Measurements from ENCODE around the gene SIRT6.
"Not testable (repeated sequence)": the region's sequence is repeated elsewhere in the genome, so short reads cannot be mapped to it uniquely, and the experiment has no call there.

SIRT6 gene

DNA sequence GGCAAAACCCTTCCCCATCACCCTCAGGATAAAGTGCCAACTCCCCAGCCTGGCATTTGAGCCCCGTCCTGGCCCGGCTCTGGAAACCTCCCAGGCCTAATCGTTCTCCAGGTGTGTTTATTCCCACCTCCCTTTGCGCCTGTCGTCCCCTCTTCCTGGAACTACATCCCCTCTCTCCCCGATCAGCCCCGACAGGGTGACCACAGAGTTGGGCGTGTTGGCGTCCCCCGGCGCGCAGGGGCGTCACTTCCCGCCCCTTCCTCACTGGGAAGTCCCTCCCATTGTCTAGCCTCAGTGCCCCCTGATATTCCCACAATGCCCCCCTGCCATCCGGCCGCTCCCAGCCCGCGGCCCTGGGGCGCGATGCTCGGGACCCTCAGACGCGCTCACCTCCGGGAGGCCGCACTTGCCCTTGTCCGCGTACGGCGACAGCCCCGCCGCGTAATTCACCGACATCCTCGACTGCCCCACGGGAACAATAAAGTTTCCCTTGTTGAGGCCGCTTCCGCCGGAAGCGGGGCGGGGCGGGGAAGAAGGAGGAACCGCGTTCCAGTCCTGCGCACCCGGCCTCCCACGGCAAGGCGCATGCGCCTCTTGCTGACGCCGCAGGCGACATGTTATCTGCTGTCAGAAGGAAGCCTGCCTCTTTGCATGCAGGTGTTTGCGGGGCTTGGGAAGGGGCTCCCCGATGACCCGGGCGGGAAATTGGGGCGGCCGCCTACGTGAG is at the start of gene SIRT6, which contains the start of gene ANKRD24:
Gene SIRT6, minus strand, starts transcription at position 480 of the 727 bp plus-strand sequence. Its CDS starts 24 bp downstream, at position 456.
Gene ANKRD24, plus strand, starts transcription at position 606 of the 727 bp plus-strand sequence. CDS start 3,737 bp downstream, outside the sequence.
- peak; percentile 90 to 96 (median 92) for DNase-seq (ENCODE audit: low read depth in 2 of 3, low spot score in 1 of 3)

DNA sequence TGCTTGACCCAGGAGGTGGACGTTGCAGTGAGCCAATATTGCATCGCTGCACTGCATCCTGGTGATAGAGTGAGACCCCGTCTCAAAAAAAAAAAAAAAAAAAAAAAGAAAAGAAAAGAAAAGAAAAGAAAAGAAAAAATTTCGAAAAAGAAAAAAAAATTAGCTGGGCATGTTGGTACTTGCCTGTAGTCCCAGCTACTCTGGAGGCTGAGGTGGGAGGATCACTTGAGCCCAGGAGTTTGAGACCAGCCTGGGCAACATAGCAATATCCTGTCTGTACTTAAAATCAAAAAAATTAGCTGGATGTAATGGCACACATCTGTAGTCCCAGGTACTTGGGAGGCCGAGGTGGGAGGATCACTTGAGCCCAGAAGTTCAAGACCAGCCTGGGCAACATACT is 49.8 kb upstream of the SIRT6 start:
- DNase-seq (ENCODE audit: low read depth in 2 of 3, low spot score in 1 of 3) = not testable (repeated sequence)

DNA sequence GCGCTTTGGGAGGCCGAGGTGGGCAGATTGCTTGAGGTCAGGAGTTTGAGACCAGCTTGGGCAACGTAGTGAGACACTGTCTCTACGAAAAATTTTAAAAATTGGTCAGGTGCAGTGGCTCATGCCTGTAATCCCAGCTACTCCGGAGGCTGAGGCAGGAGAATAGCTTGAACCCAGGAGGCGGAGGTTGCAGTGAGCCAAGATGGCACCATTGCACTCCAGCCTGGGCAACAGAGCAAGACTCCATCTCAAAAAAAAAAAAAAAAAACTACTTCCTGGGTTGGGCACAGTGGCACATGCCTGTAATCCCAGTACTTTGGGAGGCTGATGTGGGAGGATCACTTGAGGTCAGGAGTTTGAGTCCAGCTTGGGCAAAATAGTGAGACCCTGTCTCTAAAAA is 49.2 kb upstream of the SIRT6 start:
- not testable (repeated sequence) for DNase-seq (ENCODE audit: low read depth in 2 of 3, low spot score in 1 of 3)

DNA sequence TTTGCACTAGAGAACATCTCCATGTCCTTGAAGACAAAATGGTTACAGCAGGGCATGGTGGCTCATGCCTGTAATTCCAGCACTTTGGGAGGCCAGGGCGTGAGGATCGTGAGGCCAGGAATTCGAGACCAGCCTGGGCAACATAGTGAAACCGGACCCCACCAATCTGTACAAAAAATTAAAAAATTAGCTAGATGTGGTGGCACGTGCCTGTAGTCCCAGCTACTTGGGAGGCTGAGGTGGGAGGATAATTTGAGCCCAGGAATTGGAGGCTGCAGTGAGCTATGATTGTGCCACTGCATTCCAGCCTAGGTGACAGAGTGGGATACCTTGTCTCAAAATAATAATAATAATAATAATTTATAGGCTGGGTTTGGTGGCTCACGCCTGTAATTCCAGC is 47.9 kb upstream of the SIRT6 start:
- not testable (repeated sequence) for DNase-seq (ENCODE audit: low read depth in 2 of 3, low spot score in 1 of 3)

DNA sequence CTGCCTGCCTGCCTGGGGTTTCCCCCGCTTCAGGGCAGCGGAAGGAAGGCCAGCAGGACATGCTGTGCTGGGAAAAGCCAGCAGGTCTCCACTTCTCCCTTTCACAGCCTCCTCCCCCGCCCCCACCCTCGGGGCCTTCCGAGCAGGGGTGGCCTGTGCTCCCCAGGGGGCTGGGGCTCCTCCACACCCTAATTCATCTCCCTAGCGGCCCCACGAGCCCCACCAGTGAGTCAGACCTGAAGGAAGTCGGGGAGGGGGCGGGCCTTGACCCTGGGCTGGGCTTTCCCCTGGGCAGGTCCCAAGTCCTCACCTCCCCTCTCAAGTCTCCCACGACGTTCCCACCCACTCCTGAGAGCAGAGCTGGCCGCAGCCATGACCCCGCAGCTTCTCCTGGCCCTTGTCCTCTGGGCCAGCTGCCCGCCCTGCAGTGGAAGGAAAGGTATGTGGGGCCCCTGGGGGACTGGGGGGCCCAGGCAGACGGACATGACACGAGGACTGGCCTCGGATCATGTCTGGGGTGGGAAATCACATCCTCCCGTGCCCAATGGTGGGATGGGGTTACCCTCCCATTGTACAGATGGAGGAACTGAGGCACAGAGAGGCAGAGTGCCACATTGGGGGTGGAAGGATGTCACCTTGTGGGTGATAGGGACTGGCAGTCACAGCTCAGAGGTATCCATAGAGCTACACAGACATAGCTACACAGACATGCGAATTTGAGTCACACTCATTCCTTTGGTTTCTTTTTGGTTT is 47.0 kb upstream of the SIRT6 start, which contains the start of gene EBI3:
Gene EBI3, plus strand, starts transcription at position 345 of the 753 bp plus-strand sequence. Its CDS starts 28 bp downstream, at position 373.
- peak; percentile 31 to 69 (median 52) for DNase-seq (ENCODE audit: low read depth in 2 of 3, low spot score in 1 of 3)

DNA sequence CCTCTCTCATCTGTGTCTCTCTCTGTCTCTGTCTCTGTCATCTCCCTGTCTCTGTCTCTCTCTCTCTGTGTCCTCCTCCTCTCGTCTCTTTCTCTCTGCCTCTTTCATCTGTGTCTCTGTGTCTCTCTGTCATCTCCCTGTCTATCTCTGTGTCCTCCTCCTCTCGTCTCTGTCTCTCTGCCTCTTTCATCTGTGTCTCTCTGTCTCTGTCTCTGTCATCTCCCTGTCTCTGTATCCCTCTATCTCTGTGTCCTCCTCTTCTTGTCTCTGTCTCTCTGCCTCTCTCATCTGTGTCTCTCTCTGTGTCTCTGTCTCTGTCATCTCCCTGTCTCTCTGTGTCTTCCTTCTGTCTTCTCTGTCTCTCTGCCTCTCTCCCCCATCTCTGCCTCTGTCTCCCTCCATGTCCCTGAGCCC is 46.4 kb upstream of the SIRT6 start:
- no peak for DNase-seq (ENCODE audit: low read depth in 2 of 3, low spot score in 1 of 3)

DNA sequence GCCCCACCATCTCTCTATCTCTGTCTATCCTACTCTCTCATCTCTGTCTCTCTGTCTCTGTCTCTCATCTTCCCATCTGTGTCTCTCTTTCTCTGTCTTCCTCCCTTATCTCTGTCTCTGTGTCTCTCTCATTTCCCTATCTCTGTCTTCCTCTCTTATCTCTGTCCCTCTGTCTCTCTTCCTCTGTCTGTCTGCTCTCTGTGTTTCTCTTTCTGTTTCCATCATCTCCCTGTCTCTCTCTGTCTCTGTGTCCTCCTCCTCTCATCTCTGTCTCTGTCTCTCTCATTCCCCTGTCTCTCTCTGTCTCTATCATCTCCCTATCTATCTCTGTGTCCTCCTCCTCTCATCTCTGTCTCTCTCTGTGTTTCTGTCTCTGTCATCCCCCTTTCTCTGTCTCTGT is 45.4 kb upstream of the SIRT6 start:
- no peak for DNase-seq (ENCODE audit: low read depth in 2 of 3, low spot score in 1 of 3)

DNA sequence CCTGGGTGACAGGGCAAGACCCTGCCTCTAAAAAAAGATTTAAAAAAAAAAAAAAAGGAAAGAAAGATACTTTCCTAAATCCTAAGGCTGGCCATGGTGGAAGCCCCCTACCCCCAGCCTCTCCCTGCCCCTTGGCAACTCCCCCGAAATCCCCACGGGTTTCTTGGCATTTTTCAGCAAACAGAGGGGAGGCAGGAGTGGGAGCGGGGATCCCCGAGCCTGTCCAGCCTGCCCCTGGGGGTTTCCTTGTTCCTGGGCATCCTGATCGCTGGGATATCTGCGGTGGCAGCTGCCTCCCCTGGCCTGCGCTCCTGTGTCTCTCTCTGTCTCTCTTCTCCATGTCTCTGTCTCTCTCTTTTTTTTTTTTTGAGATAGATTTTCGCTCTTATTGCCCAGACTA is 43.5 kb upstream of the SIRT6 start:
- DNase-seq (ENCODE audit: low read depth in 2 of 3, low spot score in 1 of 3) = no peak

DNA sequence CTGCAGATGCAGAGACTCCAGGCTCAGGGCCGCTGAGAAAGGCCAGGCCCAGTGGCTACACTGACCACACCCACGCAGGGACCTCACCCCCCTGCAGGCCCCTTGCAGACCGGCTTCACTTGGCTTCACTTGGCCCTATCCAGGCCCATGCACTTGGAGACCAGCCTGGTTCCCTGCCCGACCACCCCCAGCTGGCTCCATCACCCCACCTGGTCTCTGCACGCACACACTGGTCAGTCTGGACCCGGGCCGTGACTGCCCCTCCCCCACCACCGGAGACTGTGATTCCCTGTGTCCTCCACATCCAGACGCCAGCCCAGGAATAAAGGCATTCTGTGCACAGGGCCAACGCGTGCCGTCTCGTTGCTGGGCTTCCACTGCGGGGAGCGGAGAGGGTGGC is 42.1 kb upstream of the SIRT6 start:
- DNase-seq (ENCODE audit: low read depth in 2 of 3, low spot score in 1 of 3) = no peak

DNA sequence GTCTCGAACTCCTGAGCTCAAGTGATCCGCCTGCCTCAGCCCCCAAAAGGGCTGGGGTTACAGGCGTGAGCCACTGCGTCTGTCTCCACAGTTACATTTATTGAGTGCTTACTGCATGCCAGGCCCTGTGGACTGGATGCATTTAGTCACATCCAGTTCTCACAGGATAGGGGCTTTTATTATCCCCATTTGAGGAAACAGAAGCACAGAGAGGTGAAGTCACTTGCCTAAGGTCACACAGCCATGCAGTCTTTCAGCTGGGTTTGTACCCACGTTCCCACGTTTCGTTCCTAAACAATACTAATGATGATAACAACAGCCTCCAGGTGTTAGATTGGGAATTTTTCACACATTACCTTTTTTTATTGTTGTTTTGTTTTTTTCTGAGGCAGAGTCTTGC is 37.8 kb upstream of the SIRT6 start:
- DNase-seq (ENCODE audit: low read depth in 2 of 3, low spot score in 1 of 3) = no peak

DNA sequence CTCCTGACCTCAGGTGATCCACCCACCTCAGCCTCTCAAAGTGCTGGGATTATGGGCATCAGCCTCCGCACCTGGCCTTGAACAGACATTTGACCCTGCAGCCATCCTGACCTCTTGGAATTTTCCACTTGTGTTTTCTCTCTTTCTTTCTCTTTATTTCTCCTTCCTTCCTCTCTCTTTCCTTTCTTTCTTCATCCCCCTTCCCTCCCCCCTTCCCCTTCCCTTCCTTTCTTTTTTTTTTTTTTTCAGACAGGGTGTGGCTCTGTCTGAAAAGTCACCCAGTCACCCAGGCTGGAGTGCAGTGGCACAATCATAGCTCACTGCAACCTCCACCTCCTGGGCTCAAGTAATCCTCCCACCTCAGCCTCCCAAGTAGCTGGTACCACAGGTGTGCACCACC is 36.2 kb upstream of the SIRT6 start:
- DNase-seq (ENCODE audit: low read depth in 2 of 3, low spot score in 1 of 3) = not testable (repeated sequence)

DNA sequence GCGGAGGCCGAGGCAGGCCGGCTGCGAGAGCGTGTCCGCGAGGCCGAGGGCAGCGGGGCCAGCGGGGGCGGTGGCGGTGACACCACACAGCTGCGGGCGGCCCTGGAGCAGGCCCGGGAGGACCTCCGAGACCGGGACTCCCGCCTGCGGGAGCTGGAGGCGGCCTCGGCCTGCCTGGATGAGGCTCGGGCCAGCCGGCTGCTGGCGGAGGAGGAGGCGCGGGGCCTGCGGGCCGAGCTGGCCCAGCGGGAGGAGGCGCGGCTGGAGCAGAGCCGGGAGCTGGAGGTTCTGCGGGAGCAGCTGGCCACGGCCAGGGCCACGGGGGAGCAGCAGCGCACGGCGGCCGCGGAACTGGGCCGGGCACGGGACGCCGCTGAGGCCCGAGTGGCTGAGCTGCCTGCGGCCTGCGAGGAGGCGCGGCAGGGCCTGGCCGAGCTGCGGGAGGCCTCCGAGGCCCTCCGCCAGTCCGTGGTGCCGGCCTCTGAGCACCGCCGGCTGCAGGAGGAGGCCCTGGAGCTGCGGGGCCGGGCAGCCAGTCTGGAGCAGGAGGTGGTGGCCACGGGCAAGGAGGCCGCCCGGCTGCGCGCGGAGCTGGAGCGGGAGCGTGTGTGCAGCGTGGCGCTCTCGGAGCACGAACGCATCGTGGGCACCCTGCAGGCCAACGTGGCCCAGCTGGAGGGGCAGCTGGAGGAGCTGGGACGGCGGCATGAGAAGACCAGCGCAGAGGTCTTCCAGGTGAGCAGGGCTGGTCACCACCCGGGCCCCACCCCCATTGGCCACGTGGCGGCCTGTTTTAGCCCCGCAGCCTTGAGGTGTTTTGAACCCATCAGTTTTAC is 35.3 kb upstream of the SIRT6 start:
- DNase-seq (ENCODE audit: low read depth in 2 of 3, low spot score in 1 of 3) = no peak

DNA sequence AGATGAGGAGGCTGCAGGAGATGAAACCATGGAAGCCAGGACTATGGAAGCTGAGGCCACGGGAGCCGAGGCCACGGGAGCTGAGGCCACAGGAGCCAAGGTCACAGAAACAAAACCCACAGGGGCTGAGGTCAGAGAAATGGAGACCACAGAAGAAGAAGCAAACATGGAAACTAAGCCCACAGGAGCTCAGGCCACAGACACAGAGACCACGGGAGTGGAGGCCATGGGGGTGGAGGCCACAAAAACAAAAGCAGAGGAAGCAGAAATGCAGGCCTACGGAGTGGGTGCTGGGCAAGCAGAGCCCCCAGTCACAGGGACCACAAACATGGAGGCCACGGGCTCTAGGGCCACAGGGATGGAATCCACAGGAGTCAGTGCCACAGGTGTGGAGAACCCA is 34.5 kb upstream of the SIRT6 start:
- no peak for DNase-seq (ENCODE audit: low read depth in 2 of 3, low spot score in 1 of 3)

DNA sequence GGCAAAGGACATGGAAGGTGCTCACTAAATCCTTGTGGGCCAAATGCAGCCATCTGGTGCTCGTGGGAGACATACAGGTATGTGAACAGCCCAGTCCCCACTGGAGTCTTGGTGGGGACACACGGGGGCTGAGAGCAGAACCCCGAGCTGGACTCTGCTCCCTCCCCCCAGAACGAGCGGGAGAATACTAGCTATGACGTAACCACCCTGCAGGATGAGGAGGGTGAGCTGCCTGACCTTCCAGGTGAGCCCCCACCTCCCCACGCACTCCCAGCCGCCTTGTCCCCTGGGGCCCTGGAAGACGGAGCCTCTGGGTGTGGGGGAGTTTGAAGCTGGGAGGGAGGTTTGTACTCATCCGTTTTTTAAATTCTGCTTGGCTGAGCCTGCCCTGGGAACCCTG is 33.4 kb upstream of the SIRT6 start:
- no peak for DNase-seq (ENCODE audit: low read depth in 2 of 3, low spot score in 1 of 3)

DNA sequence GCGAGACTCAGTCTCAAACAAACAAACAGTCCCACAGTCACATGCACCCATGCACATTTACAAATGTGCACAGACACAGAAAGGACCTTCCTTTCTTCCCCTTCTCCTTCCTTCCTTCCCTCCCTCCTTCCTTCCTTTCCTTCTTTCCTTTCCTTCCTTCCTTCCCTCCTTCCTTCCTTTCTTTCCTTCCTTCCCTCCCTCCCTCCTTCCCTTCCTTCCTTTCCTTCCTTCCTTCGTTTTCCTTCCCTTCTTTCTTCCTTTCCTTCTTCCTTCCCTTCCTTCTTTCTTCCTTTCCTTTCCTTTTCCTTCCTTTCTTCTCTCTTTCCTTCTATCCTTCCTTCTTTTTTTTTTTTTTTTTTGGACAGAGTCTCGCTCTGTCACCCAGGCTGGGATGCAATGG is 30.8 kb upstream of the SIRT6 start:
- no peak for DNase-seq (ENCODE audit: low read depth in 2 of 3, low spot score in 1 of 3)

DNA sequence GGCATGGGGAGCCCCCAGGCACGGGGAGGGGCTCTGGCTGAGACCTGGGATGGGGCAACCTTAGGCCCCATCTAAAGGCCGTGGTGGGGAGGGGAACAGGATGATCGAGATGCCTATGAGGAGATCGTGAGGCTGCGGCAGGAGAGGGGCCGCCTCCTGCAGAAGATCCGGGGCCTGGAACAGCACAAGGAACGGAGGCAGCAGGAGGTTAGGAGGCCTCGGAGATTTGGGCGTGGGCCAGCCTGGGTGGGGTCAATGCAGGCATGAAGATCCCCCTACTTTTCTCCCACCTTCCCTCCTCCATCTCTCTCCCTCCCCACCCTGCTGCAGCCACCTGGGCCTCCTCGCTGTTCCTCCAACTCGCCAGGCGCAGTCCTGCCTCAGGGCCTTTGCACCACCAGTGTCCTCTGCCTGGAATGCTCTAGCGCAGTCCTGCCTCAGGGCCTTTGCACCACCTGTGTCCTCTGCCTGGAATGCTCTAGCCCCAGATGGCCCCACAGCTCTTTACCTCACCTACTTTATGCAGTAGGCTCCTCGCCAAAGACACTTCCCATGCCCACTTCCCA is 27.9 kb upstream of the SIRT6 start:
- no peak for DNase-seq (ENCODE audit: low read depth in 2 of 3, low spot score in 1 of 3)

DNA sequence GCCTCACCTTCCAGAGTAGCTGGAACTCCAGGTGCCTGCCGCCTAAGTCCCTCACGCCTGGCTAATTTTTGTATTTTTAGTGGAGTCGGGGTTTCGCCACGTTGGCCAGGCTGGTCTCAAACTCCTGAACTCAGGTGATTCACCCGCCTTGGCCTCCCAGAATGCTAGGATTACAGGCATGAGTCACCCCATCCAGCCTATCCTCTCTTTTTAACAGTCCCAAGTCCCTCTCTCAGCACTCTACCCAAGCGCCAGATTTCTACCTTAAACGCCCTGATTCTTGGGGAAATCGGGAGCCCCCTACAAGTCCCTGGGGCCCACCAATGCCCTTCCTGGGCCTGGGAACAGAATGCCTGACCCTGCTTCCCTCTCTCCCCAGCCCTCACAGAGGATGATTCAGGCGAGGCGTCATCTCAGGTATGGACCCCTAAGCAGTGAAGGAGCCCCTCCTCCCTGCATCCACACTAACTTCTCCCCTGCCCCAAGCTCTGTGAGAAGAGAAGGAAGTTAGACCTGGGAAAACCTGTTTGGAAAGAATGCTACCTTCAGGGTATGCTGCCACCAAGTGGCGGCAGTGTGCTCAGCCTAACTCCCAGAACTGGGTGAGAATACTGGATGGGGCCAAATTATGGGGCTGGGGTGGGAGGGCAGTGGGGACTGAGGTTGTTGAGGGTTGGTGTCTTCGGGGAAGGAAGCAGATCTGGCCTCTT is 26.2 kb upstream of the SIRT6 start:
- DNase-seq (ENCODE audit: low read depth in 2 of 3, low spot score in 1 of 3) = no peak

DNA sequence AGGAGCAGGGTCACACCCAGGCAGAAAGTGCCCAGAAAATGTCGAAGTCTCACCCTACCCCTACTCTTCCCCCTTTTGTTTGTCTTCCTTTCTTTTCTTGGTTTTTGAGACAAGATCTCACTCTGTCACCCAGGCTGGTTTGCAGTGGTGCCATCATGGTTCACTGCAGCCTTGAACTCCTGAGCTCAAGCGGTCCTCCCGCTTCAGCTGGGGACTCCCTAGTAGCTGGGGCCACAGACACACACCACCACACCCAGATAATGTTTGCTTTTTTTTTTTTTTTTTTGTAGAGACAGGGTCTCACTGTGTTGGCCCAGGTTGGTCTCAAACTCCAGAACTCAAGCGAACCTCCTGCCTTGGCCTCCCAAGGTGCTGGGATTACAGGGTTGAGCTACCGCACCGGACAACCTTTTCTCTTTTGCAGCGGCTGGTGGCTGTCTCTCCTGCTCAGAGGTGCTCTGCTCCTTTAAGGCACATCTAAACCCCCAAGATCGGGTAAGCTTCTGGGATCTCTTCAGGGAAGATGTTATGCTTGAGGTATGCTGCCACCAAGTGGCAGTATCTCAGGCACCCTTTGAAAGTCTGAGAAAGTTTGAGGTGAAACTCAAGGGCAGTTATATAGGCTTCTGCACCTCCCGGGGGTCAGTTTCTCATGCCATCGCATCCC is 24.6 kb upstream of the SIRT6 start:
- DNase-seq (ENCODE audit: low read depth in 2 of 3, low spot score in 1 of 3) = no peak

DNA sequence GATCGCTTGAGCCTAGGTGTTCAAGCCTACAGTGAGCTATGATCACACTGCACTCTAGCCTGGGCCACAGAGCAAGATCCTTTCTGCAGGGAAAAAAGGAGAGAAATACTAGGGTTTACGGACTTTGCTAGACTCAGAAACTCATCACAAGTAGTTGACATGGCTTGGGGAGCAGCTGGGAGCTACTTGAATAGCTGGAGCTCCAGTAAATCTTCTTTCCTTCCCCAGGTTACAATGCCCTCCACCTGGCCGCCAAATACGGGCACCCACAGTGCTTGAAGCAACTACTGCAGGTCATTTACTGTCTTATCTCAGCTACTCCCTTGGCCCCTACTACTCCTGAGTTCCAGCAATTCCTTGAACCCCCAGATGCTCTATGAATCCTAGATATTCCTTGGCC is 19.4 kb upstream of the SIRT6 start:
- no peak for DNase-seq (ENCODE audit: low read depth in 2 of 3, low spot score in 1 of 3)

All from stimulated activated CD4-positive, alpha-beta T cell treated with anti-CD3 and anti-CD28 coated beads, Interleukin-12 subunit alpha, Interleukin-12 subunit beta, amount 100 ng/mL, for 48 hours (primary cell).